ENCODE data around the gene RAB11B. TPM values are rescaled to one million over a fixed set of nuclear protein-coding genes. Genes with fewer than 3 reads are reported as not detected.

The RAB11B gene
- total and polyA plus RNA-seq, 9 of the 15 experiments (the other 6 are each of a cell fraction or from before 2014, with no cell fraction given): 0.74 to 71.0 (median 13.8) TPM

- no peaks in the 10 kb centered on the region for H3K79me2 ChIP-seq (ENCODE audit: control insufficient read depth, insufficient read depth, low read length)
- 22% methylated on average over 27 of the region's 28 CpGs for WGBS (ENCODE audit: insufficient coverage, low coverage, missing lambda C conversion rate)
- no TSS peak for BruUV-seq (replicated peaks)
- in situ Hi-C loops (cut with MboI): no loop called here
- DNase-seq (ENCODE audit: extremely low read depth in 1 of 4, low spot score in 3 of 4) (peak; percentile 79 to 88 (median 84)), FAIRE-seq (peak; percentile 93), ATAC-seq (peak; percentile 95)
- no peaks in the 10 kb centered on the region for H3K9me1 ChIP-seq (ENCODE audit: control insufficient read depth, insufficient read depth, low read length)
- peaks cover 22 to 43% of the 10 kb centered on the region in 2 experiments for H3K4me1 ChIP-seq (replicated peaks in 1 of 2; ENCODE audit: control insufficient read depth in 2 of 2, insufficient read depth in 2 of 2, low read length in 2 of 2)
- H3K27ac ChIP-seq (ENCODE audit: extremely low read depth, low read depth, low read length): peak overlapping the region; percentile 49; the same call in 2 of the 3 replicates
- no peaks in the 10 kb centered on the region; the same call in 1 of the 2 replicates for H3K9me3 ChIP-seq (replicated peaks; ENCODE audit: control insufficient read depth, insufficient read depth, low read depth, low read length)
- H3K9ac ChIP-seq (ENCODE audit: insufficient read depth in 1 of 2, low read depth in 2 of 2, low read length in 2 of 2): peak overlapping the region; percentile 32 to 89; a peak in 3 of 4 replicates
- H3K36me3 ChIP-seq (ENCODE audit: control insufficient read depth, insufficient read depth, low read length): no peaks in the 10 kb centered on the region
- no peak overlapping the region for H3K4me3 ChIP-seq
- H3K4me2 ChIP-seq (ENCODE audit: insufficient read depth, low read length): peak overlapping the region; percentile 64
- peak overlapping the region; percentile 74 for H2AFZ ChIP-seq (ENCODE audit: low read depth, low read length)
- intact Hi-C loops (cut with micrococcal nuclease): no loop called here
- H4K20me1 ChIP-seq (replicated peaks; ENCODE audit: control insufficient read depth, insufficient read depth, low read length): no peaks in the 10 kb centered on the region
- POLR2A ChIA-PET: interaction anchor here (0.6 to 1.9 kb wide), 7 partner anchors 8 to 81 kb away, joined by 3 to 7 read pairs (median 3); no protein-coding TSS in a partner anchor
- CTCF ChIA-PET (ENCODE audit: low intra/inter-chr PET ratio): no interaction called here
- peaks cover 0 to 2% of the 10 kb centered on the region in 2 experiments; a peak in 1 of 5 replicates for H3K27me3 ChIP-seq (ENCODE audit: control insufficient read depth in 2 of 2, insufficient read depth in 2 of 2, low read length in 2 of 2)
- no peak for TF ChIP-seq ZNF232 (CRISPR knock-in tag; IDR thresholded peaks at IDR 0.05)
- TF ChIP-seq CBX2 (IDR thresholded peaks at IDR 0.05; ENCODE audit: insufficient read depth, low read length, poor library complexity, severe bottlenecking): no peak
- no peak for TF ChIP-seq ZNF174 (CRISPR knock-in tag; IDR thresholded peaks at IDR 0.05)
- no peak for TF ChIP-seq LCOR (CRISPR knock-in tag; IDR thresholded peaks at IDR 0.05)
- TF ChIP-seq JUND (IDR thresholded peaks at IDR 0.05; ENCODE audit: borderline replicate concordance, low read depth, low read length): peak; percentile 47; the same call in 1 of the 2 replicates
- TF ChIP-seq JUND (tag; IDR thresholded peaks at IDR 0.05; ENCODE audit: borderline replicate concordance, low read depth, low read length): peak; percentile 19; the same call in 1 of the 3 replicates
- no peak for TF ChIP-seq FOXJ2 (tag; IDR thresholded peaks at IDR 0.05)
- TF ChIP-seq CC2D1A (IDR thresholded peaks at IDR 0.05): 0 out of 2 replicates have a peak, but pooled peaks have one; percentile 40
- no peak for TF ChIP-seq ZNF75A (CRISPR knock-in tag; IDR thresholded peaks at IDR 0.05)
- TF ChIP-seq POLR2A (conservative IDR thresholded peaks at IDR 0.05): peak; percentile 47; the same call in 1 of the 2 replicates
- TF ChIP-seq MAFG (tag; conservative IDR thresholded peaks at IDR 0.05): no peak
- peak; percentile 56 for TF ChIP-seq NFIC (IDR thresholded peaks at IDR 0.05)
- no peak for TF ChIP-seq FIP1L1 (IDR thresholded peaks at IDR 0.05; ENCODE audit: low read depth, low read length, poor library complexity, severe bottlenecking)
- 0 out of 2 replicates have a peak, but pooled peaks have one; percentile 61 for TF ChIP-seq MTA3 (IDR thresholded peaks at IDR 0.05; ENCODE audit: borderline replicate concordance)
- 0 out of 6 replicates have a peak, but pooled peaks of 1 of the 3 experiments have one; percentile 35 for TF ChIP-seq ZBTB11 (CRISPR knock-in tag; IDR thresholded peaks at IDR 0.05)
- TF ChIP-seq FOXK2 (conservative IDR thresholded peaks at IDR 0.05 in 1 of 2, IDR thresholded peaks at IDR 0.05 in 1 of 2; ENCODE audit: low read depth in 2 of 2): peak in 1 of 2 experiments; percentile 48; a peak in 3 of 4 replicates
- peak; percentile 84 for TF ChIP-seq SMARCA4 (IDR thresholded peaks at IDR 0.05)
- TF ChIP-seq, protein P1, sequence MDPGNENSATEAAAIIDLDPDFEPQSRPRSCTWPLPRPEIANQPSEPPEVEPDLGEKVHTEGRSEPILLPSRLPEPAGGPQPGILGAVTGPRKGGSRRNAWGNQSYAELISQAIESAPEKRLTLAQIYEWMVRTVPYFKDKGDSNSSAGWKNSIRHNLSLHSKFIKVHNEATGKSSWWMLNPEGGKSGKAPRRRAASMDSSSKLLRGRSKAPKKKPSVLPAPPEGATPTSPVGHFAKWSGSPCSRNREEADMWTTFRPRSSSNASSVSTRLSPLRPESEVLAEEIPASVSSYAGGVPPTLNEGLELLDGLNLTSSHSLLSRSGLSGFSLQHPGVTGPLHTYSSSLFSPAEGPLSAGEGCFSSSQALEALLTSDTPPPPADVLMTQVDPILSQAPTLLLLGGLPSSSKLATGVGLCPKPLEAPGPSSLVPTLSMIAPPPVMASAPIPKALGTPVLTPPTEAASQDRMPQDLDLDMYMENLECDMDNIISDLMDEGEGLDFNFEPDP (CRISPR knock-in tag; IDR thresholded peaks at IDR 0.05): no peak
These were observed 19.0 kb upstream of the RAB11B start for GRCh38 chr19:8371011-8371804.

Data from K562 (cell line).